H9 (cell line): ENCODE measurements around the gene TMEM266. TPM values are rescaled to one million over a fixed set of nuclear protein-coding genes. Genes with fewer than 3 reads are reported as not detected.

Experiments used
- DNase-seq: peaks from one replicate; pipeline ENCODE4 v3.0.0-alpha.2; 2017
- H2AFZ ChIP-seq: one replicate; pipeline ENCODE4 v1.6.1; 2013; ENCODE audit warnings: mild to moderate bottlenecking, low read length, control low read depth, moderate library complexity
- H2AK5ac ChIP-seq: 2 replicates; pipeline ENCODE4 v1.6.1; 2013; ENCODE audit warnings: low read length, control low read depth, mixed read lengths; ENCODE audit not compliant: insufficient read length
- H2BK120ac ChIP-seq: one replicate; pipeline ENCODE4 v1.6.1; 2013; ENCODE audit warnings: low read depth, mild to moderate bottlenecking, low read length, control low read depth, inconsistent platforms; ENCODE audit not compliant: poor library complexity, severe bottlenecking
- H2BK12ac ChIP-seq: 2 replicates; pipeline ENCODE4 v1.6.1; 2013; ENCODE audit warnings: low read length, control low read depth, mixed read lengths, low read depth; ENCODE audit not compliant: insufficient read length
- H2BK15ac ChIP-seq: 2 replicates; pipeline ENCODE4 v1.6.1; 2013; ENCODE audit warnings: low read depth, low read length, control low read depth
- H2BK20ac ChIP-seq: one replicate; pipeline ENCODE4 v1.6.1; 2013; ENCODE audit warnings: low read depth, mild to moderate bottlenecking, low read length, control low read depth, inconsistent platforms; ENCODE audit not compliant: poor library complexity, severe bottlenecking
- H2BK5ac ChIP-seq: 2 replicates; pipeline ENCODE4 v1.6.1; 2013; ENCODE audit warnings: low read length, control low read depth, mixed read lengths; ENCODE audit not compliant: insufficient read length
- H3K14ac ChIP-seq: 2 replicates; pipeline ENCODE4 v1.6.1; 2013; ENCODE audit warnings: low read length, control low read depth; ENCODE audit not compliant: insufficient read depth
- H3K18ac ChIP-seq: 2 replicates; pipeline ENCODE4 v1.6.1; 2013; ENCODE audit warnings: low read depth, mild to moderate bottlenecking, mixed read lengths, low read length, control low read depth; ENCODE audit not compliant: insufficient read length
- H3K23ac ChIP-seq: 2 replicates; pipeline ENCODE4 v1.6.1; 2013; ENCODE audit warnings: low read length, control low read depth, mixed read lengths, low read depth; ENCODE audit not compliant: insufficient read length
- H3K23me2 ChIP-seq: 2 replicates; pipeline ENCODE4 v1.6.1; 2013; ENCODE audit warnings: low read depth, mild to moderate bottlenecking, mixed read lengths, low read length, control low read depth; ENCODE audit not compliant: insufficient read length, poor library complexity, severe bottlenecking
- H3K27ac ChIP-seq: 2 replicates; pipeline ENCODE4 v1.5.1; 2013; ENCODE audit warnings: low read length, control low read depth, mixed read lengths, low read depth; ENCODE audit not compliant: insufficient read length
- H3K27me3 ChIP-seq: 2 replicates; pipeline ENCODE4 v1.6.1; 2013; ENCODE audit warnings: low read length, control low read depth, inconsistent platforms; ENCODE audit not compliant: insufficient read depth
- H3K4ac ChIP-seq: 2 replicates; pipeline ENCODE4 v1.6.1; 2013; ENCODE audit warnings: low read depth, mild to moderate bottlenecking, control low read depth, inconsistent platforms, low read length, moderate library complexity
- H3K4me1 ChIP-seq: 2 replicates; pipeline ENCODE4 v1.6.1; 2013; ENCODE audit warnings: low read length, control low read depth, inconsistent platforms; ENCODE audit not compliant: insufficient read depth
- H3K4me2 ChIP-seq: 2 replicates; pipeline ENCODE4 v1.6.1; 2013; ENCODE audit warnings: low read length, control low read depth, mixed read lengths; ENCODE audit not compliant: insufficient read length, insufficient read depth
- H3K56ac ChIP-seq: 2 replicates; pipeline ENCODE4 v1.6.1; 2013; ENCODE audit warnings: low read depth, mild to moderate bottlenecking, mixed read lengths, low read length, control low read depth; ENCODE audit not compliant: insufficient read length
- H3K79me1 ChIP-seq: 2 replicates; pipeline ENCODE4 v1.6.1; 2013; ENCODE audit warnings: low read depth, mild to moderate bottlenecking, moderate library complexity, low read length, control low read depth, inconsistent platforms; ENCODE audit not compliant: insufficient read depth, poor library complexity, severe bottlenecking
- H3K79me2 ChIP-seq: 2 replicates; pipeline ENCODE4 v1.6.1; 2013; ENCODE audit warnings: low read length, control low read depth, inconsistent platforms; ENCODE audit not compliant: insufficient read depth
- H3K9ac ChIP-seq: 2 replicates; pipeline ENCODE4 v1.6.1; 2013; ENCODE audit warnings: low read length, control low read depth, mixed read lengths; ENCODE audit not compliant: insufficient read length; ENCODE audit errors: extremely low read depth
- H3K9me3 ChIP-seq: one replicate; pipeline ENCODE4 v1.6.1; 2013; ENCODE audit warnings: low read depth, low read length, inconsistent platforms; ENCODE audit not compliant: control insufficient read depth
- H3T11ph ChIP-seq: one replicate; pipeline ENCODE4 v1.6.1; 2013; ENCODE audit warnings: mild to moderate bottlenecking, low read length, control low read depth, inconsistent platforms
- H4K20me1 ChIP-seq: one replicate; pipeline ENCODE4 v1.6.1; 2013; ENCODE audit not compliant: control insufficient read depth, insufficient read length, insufficient read depth
- H4K5ac ChIP-seq: 2 replicates; pipeline ENCODE4 v1.6.1; 2013; ENCODE audit warnings: low read depth, mild to moderate bottlenecking, mixed read lengths, low read length, control low read depth; ENCODE audit not compliant: insufficient read length
- H4K8ac ChIP-seq: replicated peaks from 2 replicates; pipeline ENCODE4 v1.6.1; 2013; ENCODE audit warnings: low read length, control low read depth, mixed read lengths, low read depth; ENCODE audit not compliant: insufficient read length
- H4K91ac ChIP-seq: 2 replicates; pipeline ENCODE4 v1.6.1; 2013; ENCODE audit warnings: low read depth, mild to moderate bottlenecking, moderate library complexity, mixed read lengths, low read length, control low read depth; ENCODE audit not compliant: insufficient read length
- H3K27ac Mint-ChIP-seq, 3 experiments: 2 replicates in 2 of 3; 3 replicates in 1 of 3; pipeline ENCODE4 v1.8.0; 2020 to 2021; ENCODE audit warnings: mixed read lengths in 3 of 3, mild to moderate bottlenecking in 1 of 3, moderate library complexity in 1 of 3
- H3K27me3 Mint-ChIP-seq: 2 replicates; pipeline ENCODE4 v1.8.0; 2021; ENCODE audit warnings: low read depth, mild to moderate bottlenecking, moderate library complexity, mixed read lengths
- H3K36me3 Mint-ChIP-seq, 3 experiments: 2 replicates in 2 of 3; 3 replicates in 1 of 3; pipeline ENCODE4 v1.8.0; 2020 to 2021; ENCODE audit warnings: low read depth in 3 of 3, mixed read lengths in 3 of 3; ENCODE audit not compliant: insufficient read depth in 1 of 3
- H3K4me1 Mint-ChIP-seq, 2 experiments: 2 replicates each; pipeline ENCODE4 v1.8.0; 2020; ENCODE audit warnings: mixed read lengths in 2 of 2
- H3K4me3 Mint-ChIP-seq, 2 experiments: 2 replicates in 1 of 2; 3 replicates in 1 of 2; pipeline ENCODE4 v1.8.0; 2020 to 2021; ENCODE audit warnings: mild to moderate bottlenecking in 2 of 2, mixed read lengths in 2 of 2, moderate library complexity in 1 of 2
- H3K9me3 Mint-ChIP-seq, 2 experiments: 2 replicates in 1 of 2; 3 replicates in 1 of 2; pipeline ENCODE4 v1.8.0; 2020; ENCODE audit warnings: mild to moderate bottlenecking in 2 of 2, mixed read lengths in 2 of 2, moderate library complexity in 1 of 2
- CTCF ChIP-seq: fragments of 200-600 bp; sonication (generic); conservative IDR thresholded peaks from 3 replicates; pipeline ENCODE4 v1.8.0; 2021; ENCODE audit warnings: antibody characterized with exemption, mild to moderate bottlenecking
- WGBS: extraction: QIAGEN DNeasy Blood & Tissue Kit; methylation state at CpG from one replicate; pipeline ENCODE4 v1.1.7; 2013; ENCODE audit warnings: missing lambda C conversion rate, low lambda C conversion rate, mixed read lengths; ENCODE audit not compliant: insufficient read length; ENCODE audit errors: extremely low coverage; 5-methylcytosine and 5-hydroxymethylcytosine counted together
- total RNA-seq: library from RNA; stranded (reverse); gene quantifications from 2 replicates; pipeline ENCODE4 v1.2.1, GENCODE V29; 2021

The TMEM266 gene
- total RNA-seq, 1 experiment from 2014 or later = 0.81 TPM

GRCh38 chr15:76108021-76108723 is 48.4 kb downstream of the TMEM266 start:
- Histone ChIP-seq H3K23ac (no peak overlapping the region), H2BK5ac (no peak overlapping the region), H3K14ac (no peak overlapping the region), H3T11ph (no peak overlapping the region), H3K9ac (no peak overlapping the region), H3K27ac (no peak overlapping the region), H3K4ac (no peak overlapping the region), H4K8ac (no peak overlapping the region), H4K5ac (no peak overlapping the region), H2AFZ (no peak overlapping the region), H3K4me1 (peaks cover 4% of the 10 kb centered on the region; the same call in 1 of the 2 replicates), H3K18ac (no peak overlapping the region), H4K91ac (no peak overlapping the region), H3K4me2 (no peak overlapping the region), H2BK12ac (no peak overlapping the region), H3K79me2 (no peaks in the 10 kb centered on the region), H2BK120ac (no peak overlapping the region), H3K9me3 (no peaks in the 10 kb centered on the region), H2BK20ac (no peak overlapping the region), H4K20me1 (no peaks in the 10 kb centered on the region), H3K79me1 (no peaks in the 10 kb centered on the region), H2AK5ac (no peak overlapping the region), H3K23me2 (no peaks in the 10 kb centered on the region), H2BK15ac (no peak overlapping the region), H3K56ac (no peak overlapping the region), H3K27me3 (no peaks in the 10 kb centered on the region)
- peak overlapping the region; percentile 0 to 41 (median 25); a peak in 4 of 7 replicates for H3K27ac Mint-ChIP-seq
- DNase-seq = no peak
- TF ChIP-seq CTCF = no peak
- H3K4me1 Mint-ChIP-seq = peaks cover 21 to 31% of the 10 kb centered on the region in 2 experiments
- H3K4me3 Mint-ChIP-seq = 0 out of 5 replicates have a peak overlapping the region, but pooled peaks of 1 of the 2 experiments have one; percentile 25
- H3K36me3 Mint-ChIP-seq = peaks cover 6 to 13% (median 12%) of the 10 kb centered on the region in 3 experiments
- WGBS = no CpG with 5 or more reads among the region's 9 CpGs
- peaks cover 6 to 10% of the 10 kb centered on the region in 2 experiments; a peak in 4 of 5 replicates for H3K9me3 Mint-ChIP-seq
- H3K27me3 Mint-ChIP-seq = peaks cover 3% of the 10 kb centered on the region
